ENCODE measurements around the gene PXK. TPM values are rescaled to one million over a fixed set of nuclear protein-coding genes. Genes with fewer than 3 reads are reported as not detected.

PXK gene
- total RNA-seq, 1 donor from 2014 or later: 14.3 TPM

- Histone ChIP-seq H3K27ac (no peak overlapping the region), H3K4me3 (no peak overlapping the region), H3K9me3 (ENCODE audit: low read depth) (no peaks in the 10 kb centered on the region), H3K36me3 (no peaks in the 10 kb centered on the region), H4K20me1 (ENCODE audit: low read depth) (no peaks in the 10 kb centered on the region), H3K9ac (no peak overlapping the region), H3F3A (ENCODE audit: low read depth) (no peaks in the 10 kb centered on the region), H3K27me3 (no peaks in the 10 kb centered on the region), H3K4me1 (no peaks in the 10 kb centered on the region), H3K4me2 (no peak overlapping the region), H3K79me2 (ENCODE audit: low read depth) (no peaks in the 10 kb centered on the region), H2AFZ (replicated peaks) (no peak overlapping the region)
- TF ChIP-seq EZH2 (IDR thresholded peaks at IDR 0.05) (no peak), EZH2phosphoT487 (IDR thresholded peaks at IDR 0.05) (no peak), CTCF (IDR thresholded peaks at IDR 0.05) (no peak)
- peaks cover 5% of the 10 kb centered on the region for H3K27me3 Mint-ChIP-seq (ENCODE audit: insufficient read depth, low read depth)
- H3K4me1 Mint-ChIP-seq: peaks cover 11% of the 10 kb centered on the region
- DNase-seq (ENCODE audit: low spot score): no peak
- H3K36me3 Mint-ChIP-seq: peaks cover 12% of the 10 kb centered on the region
- peaks cover 9% of the 10 kb centered on the region for H3K9me3 Mint-ChIP-seq
- H3K4me3 Mint-ChIP-seq: no peak overlapping the region
- no peak overlapping the region for H3K27ac Mint-ChIP-seq
Measured at GRCh38 chr3:58292866-58293265, 39.8 kb upstream of the PXK start.

- no peak overlapping the region for H3K9ac ChIP-seq
- H3K36me3 ChIP-seq: no peaks in the 10 kb centered on the region
- peaks cover 9% of the 10 kb centered on the region for H3K9me3 Mint-ChIP-seq
- H3K4me3 ChIP-seq: no peak overlapping the region
- H3K79me2 ChIP-seq (ENCODE audit: low read depth): no peaks in the 10 kb centered on the region
- no peak for DNase-seq (ENCODE audit: low spot score)
- no peak for TF ChIP-seq EZH2 (IDR thresholded peaks at IDR 0.05)
- TF ChIP-seq CTCF (IDR thresholded peaks at IDR 0.05): no peak
- no peak for TF ChIP-seq EZH2phosphoT487 (IDR thresholded peaks at IDR 0.05)
- peaks cover 8% of the 10 kb centered on the region for H3K27me3 Mint-ChIP-seq (ENCODE audit: insufficient read depth, low read depth)
- H3K27ac ChIP-seq: no peak overlapping the region
- peaks cover 9% of the 10 kb centered on the region for H3K36me3 Mint-ChIP-seq
- no peaks in the 10 kb centered on the region for H3K4me1 ChIP-seq
- no peak overlapping the region for H2AFZ ChIP-seq (replicated peaks)
- no peak overlapping the region for H3K27ac Mint-ChIP-seq
- H4K20me1 ChIP-seq (ENCODE audit: low read depth): no peaks in the 10 kb centered on the region
- H3K9me3 ChIP-seq (ENCODE audit: low read depth): no peaks in the 10 kb centered on the region
- no peak overlapping the region for H3K4me2 ChIP-seq
- H3K4me1 Mint-ChIP-seq: peaks cover 11% of the 10 kb centered on the region
- no peaks in the 10 kb centered on the region for H3K27me3 ChIP-seq
- no peak overlapping the region for H3K4me3 Mint-ChIP-seq
- no peaks in the 10 kb centered on the region for H3F3A ChIP-seq (ENCODE audit: low read depth)
Measured at GRCh38 chr3:58293516-58293915, 39.2 kb upstream of the PXK start.

GRCh38 chr3:58296269-58296668, 36.4 kb upstream of the PXK start:
- peaks cover 6% of the 10 kb centered on the region for H3K4me1 ChIP-seq
- H3K36me3 Mint-ChIP-seq: peaks cover 6% of the 10 kb centered on the region
- H4K20me1 ChIP-seq (ENCODE audit: low read depth): no peaks in the 10 kb centered on the region
- H3K27me3 ChIP-seq: peaks cover 4% of the 10 kb centered on the region
- H3K9me3 Mint-ChIP-seq: peaks cover 6% of the 10 kb centered on the region
- no peaks in the 10 kb centered on the region for H3K9me3 ChIP-seq (ENCODE audit: low read depth)
- no peak overlapping the region for H2AFZ ChIP-seq (replicated peaks)
- no peaks in the 10 kb centered on the region for H3K79me2 ChIP-seq (ENCODE audit: low read depth)
- TF ChIP-seq EZH2phosphoT487 (IDR thresholded peaks at IDR 0.05): no peak
- no peaks in the 10 kb centered on the region for H3K36me3 ChIP-seq
- no peak overlapping the region for H3K4me2 ChIP-seq
- no peak overlapping the region for H3K4me3 ChIP-seq
- no peak overlapping the region for H3K27ac Mint-ChIP-seq
- no peak for DNase-seq (ENCODE audit: low spot score)
- no peaks in the 10 kb centered on the region for H3F3A ChIP-seq (ENCODE audit: low read depth)
- H3K9ac ChIP-seq: no peak overlapping the region
- no peak overlapping the region for H3K4me3 Mint-ChIP-seq
- peaks cover 14% of the 10 kb centered on the region for H3K4me1 Mint-ChIP-seq
- H3K27ac ChIP-seq: no peak overlapping the region
- peaks cover 9% of the 10 kb centered on the region for H3K27me3 Mint-ChIP-seq (ENCODE audit: insufficient read depth, low read depth)

GRCh38 chr3:58296843-58297242, 35.8 kb upstream of the PXK start:
- Histone ChIP-seq H3K9me3 (ENCODE audit: low read depth) (no peaks in the 10 kb centered on the region), H3K27ac (no peak overlapping the region), H4K20me1 (ENCODE audit: low read depth) (no peaks in the 10 kb centered on the region), H3K4me1 (peaks cover 6% of the 10 kb centered on the region), H3K79me2 (ENCODE audit: low read depth) (no peaks in the 10 kb centered on the region), H3F3A (ENCODE audit: low read depth) (no peaks in the 10 kb centered on the region), H3K4me2 (no peak overlapping the region), H3K36me3 (no peaks in the 10 kb centered on the region), H2AFZ (replicated peaks) (no peak overlapping the region), H3K27me3 (peaks cover 10% of the 10 kb centered on the region), H3K4me3 (no peak overlapping the region), H3K9ac (no peak overlapping the region)
- Mint-ChIP-seq H3K4me1 (peaks cover 8% of the 10 kb centered on the region), H3K4me3 (no peak overlapping the region), H3K36me3 (peaks cover 2% of the 10 kb centered on the region), H3K27me3 (ENCODE audit: insufficient read depth, low read depth) (peaks cover 7% of the 10 kb centered on the region), H3K27ac (no peak overlapping the region), H3K9me3 (peaks cover 1% of the 10 kb centered on the region)
- no peak for TF ChIP-seq EZH2phosphoT487 (IDR thresholded peaks at IDR 0.05)
- TF ChIP-seq EZH2 (IDR thresholded peaks at IDR 0.05): no peak
- no peak for TF ChIP-seq CTCF (IDR thresholded peaks at IDR 0.05)
- no peak for DNase-seq (ENCODE audit: low spot score)
